Suprapubic skin (tissue), 3 donors: Measurements from ENCODE around the gene CTSH.

Experiments used
- POLR2A ChIP-seq, 2 donors: fragments of 450-650 bp; IDR thresholded peaks; one replicate each; pipeline ENCODE4 v1.6.1; 2017; ENCODE audit warnings: antibody characterized with exemption in 2 of 2, mild to moderate bottlenecking in 2 of 2, moderate library complexity in 2 of 2
- TF ChIP-seq, protein P1 (sequence below), 2 donors: fragments of 200-600 bp in 1 of 2; fragments of 450-650 bp in 1 of 2; sonication (generic) in 1 of 2; IDR thresholded peaks; one replicate each; pipeline ENCODE4 v1.5.1; 2016 to 2019; ENCODE audit warnings: antibody characterized with exemption in 2 of 2, mild to moderate bottlenecking in 1 of 2, moderate library complexity in 1 of 2

DNA sequence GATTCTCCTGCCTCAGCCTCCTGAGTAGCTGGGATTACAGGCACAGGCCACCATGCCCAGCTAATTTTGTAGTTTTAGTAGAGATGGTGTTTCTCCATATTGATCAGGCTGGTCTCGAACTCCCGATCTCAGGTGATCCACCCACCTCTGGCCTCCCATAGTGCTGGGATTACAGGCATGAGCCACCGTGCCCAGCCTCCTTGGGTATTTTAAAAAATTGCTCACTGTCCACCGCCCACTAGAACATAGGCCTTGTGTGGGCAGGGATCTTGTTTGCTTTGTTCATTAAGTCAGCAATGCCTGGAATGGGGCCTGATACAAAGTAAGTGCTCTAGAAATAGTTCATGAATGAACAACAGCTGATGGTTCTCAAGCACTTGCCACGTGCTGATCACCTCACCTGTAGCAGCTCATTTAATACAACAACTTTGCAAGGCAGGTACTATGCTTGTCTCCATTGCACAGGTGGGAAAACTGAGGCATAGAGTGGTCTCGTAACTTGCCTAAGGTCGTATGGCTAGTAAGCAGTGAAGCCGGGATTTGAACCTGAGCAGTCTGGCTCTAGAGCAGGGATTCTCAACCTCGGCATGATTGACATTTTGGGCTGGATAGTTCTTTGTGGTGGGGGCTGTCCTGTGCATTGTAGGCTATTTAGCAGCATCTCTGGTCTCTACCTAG is 12.7 kb upstream of the CTSH start:
- TF ChIP-seq, protein P1, sequence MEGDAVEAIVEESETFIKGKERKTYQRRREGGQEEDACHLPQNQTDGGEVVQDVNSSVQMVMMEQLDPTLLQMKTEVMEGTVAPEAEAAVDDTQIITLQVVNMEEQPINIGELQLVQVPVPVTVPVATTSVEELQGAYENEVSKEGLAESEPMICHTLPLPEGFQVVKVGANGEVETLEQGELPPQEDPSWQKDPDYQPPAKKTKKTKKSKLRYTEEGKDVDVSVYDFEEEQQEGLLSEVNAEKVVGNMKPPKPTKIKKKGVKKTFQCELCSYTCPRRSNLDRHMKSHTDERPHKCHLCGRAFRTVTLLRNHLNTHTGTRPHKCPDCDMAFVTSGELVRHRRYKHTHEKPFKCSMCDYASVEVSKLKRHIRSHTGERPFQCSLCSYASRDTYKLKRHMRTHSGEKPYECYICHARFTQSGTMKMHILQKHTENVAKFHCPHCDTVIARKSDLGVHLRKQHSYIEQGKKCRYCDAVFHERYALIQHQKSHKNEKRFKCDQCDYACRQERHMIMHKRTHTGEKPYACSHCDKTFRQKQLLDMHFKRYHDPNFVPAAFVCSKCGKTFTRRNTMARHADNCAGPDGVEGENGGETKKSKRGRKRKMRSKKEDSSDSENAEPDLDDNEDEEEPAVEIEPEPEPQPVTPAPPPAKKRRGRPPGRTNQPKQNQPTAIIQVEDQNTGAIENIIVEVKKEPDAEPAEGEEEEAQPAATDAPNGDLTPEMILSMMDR (IDR thresholded peaks at IDR 0.05), result no peak
- TF ChIP-seq POLR2A (IDR thresholded peaks at IDR 0.05), result no peak
